Caco-2 (cell line): Measurements from ENCODE around the gene NUP62. TPM values are rescaled to one million over a fixed set of nuclear protein-coding genes. Genes with fewer than 3 reads are reported as not detected.
A peak's percentile ranks its signal among the peaks of the same experiment; 100 is the strongest.

Experiments
- BruUV-seq: library from RNA; stranded (reverse); fragments of 400-500 nt; replicated peaks from 2 replicates; lab custom pipeline; 2021; lab: Mats Ljungman, UMichigan
- CTCF ChIA-PET: fragments of 300-600 bp; sonication (Branson Sonifier 250); formaldehyde crosslinking; loops from one replicate; lab custom pipeline; 2022; ENCODE audit warnings: antibody characterized with exemption; lab: Charles Lee
- POLR2A ChIA-PET: fragments of 300-600 bp; sonication (Branson Sonifier 250); formaldehyde crosslinking; loops from one replicate; lab custom pipeline; 2022; ENCODE audit warnings: antibody characterized with exemption; lab: Charles Lee
- DNase-seq, 2 experiments: peaks; one replicate each; pipeline versions ENCODE4 v3.0.0 to v3.0.0-alpha.2; 2020 to 2022
- H3K27me3 ChIP-seq: replicated peaks from 2 replicates; pipeline ENCODE4 v1.6.0; 2011; ENCODE audit warnings: low read length; ENCODE audit not compliant: control insufficient read depth, insufficient read depth
- H3K36me3 ChIP-seq: 2 replicates; pipeline ENCODE4 v1.5.1; 2011; ENCODE audit warnings: low read length; ENCODE audit not compliant: control insufficient read depth, insufficient read depth
- H3K4me1 ChIP-seq: fragments of 250-450 bp; sonication (Bioruptor Pico); 2 replicates; pipeline ENCODE4 v1.5.1; 2020; ENCODE audit warnings: mild to moderate bottlenecking
- H3K4me3 ChIP-seq: 2 replicates; pipeline ENCODE4 v1.5.1; 2011; ENCODE audit warnings: low read depth, mild to moderate bottlenecking, control low read depth, low read length
- H3K9me3 ChIP-seq: fragments of 250-450 bp; sonication (Bioruptor Pico); 2 replicates; pipeline ENCODE4 v1.5.1; 2020; ENCODE audit warnings: mild to moderate bottlenecking, moderate library complexity
- H3K27ac Mint-ChIP-seq: one replicate; pipeline ENCODE4 v1.8.0; 2022; ENCODE audit warnings: mixed read lengths; ENCODE audit not compliant: unreplicated experiment
- H3K27me3 Mint-ChIP-seq: one replicate; pipeline ENCODE4 v1.8.0; 2022; ENCODE audit warnings: mixed read lengths; ENCODE audit not compliant: insufficient read depth, unreplicated experiment
- H3K36me3 Mint-ChIP-seq: one replicate; pipeline ENCODE4 v1.8.0; 2022; ENCODE audit warnings: mild to moderate bottlenecking, mixed read lengths; ENCODE audit not compliant: insufficient read depth, unreplicated experiment
- H3K4me1 Mint-ChIP-seq: one replicate; pipeline ENCODE4 v1.8.0; 2022; ENCODE audit warnings: low read depth, mixed read lengths; ENCODE audit not compliant: unreplicated experiment
- H3K4me3 Mint-ChIP-seq: one replicate; pipeline ENCODE4 v1.8.0; 2022; ENCODE audit warnings: mild to moderate bottlenecking, moderate library complexity, mixed read lengths; ENCODE audit not compliant: unreplicated experiment
- H3K9me3 Mint-ChIP-seq: one replicate; pipeline ENCODE4 v1.8.0; 2022; ENCODE audit warnings: mixed read lengths; ENCODE audit not compliant: unreplicated experiment
- intact Hi-C: fragments of 100-400 bp; cut with micrococcal nuclease; formaldehyde crosslinking; loops from one replicate; pipeline ENCODE4 v1.10.0; 2022; ENCODE audit not compliant: unreplicated experiment
- total RNA-seq: library from RNA; stranded (reverse); gene quantifications from 2 replicates; pipeline ENCODE4 v1.2.3, GENCODE V29; 2022
- TF ChIP-seq, protein P1 (sequence below), 2 experiments: fragments of 200-600 bp in 1 of 2; IDR thresholded peaks; 1 replicate in 1 of 2; 2 replicates in 1 of 2; pipeline versions ENCODE4 v1.5.1 to v1.8.0; 2011 to 2022; ENCODE audit warnings: antibody characterized with exemption in 1 of 2, control low read depth in 1 of 2, inconsistent platforms in 1 of 2, low read depth in 1 of 2, low read length in 1 of 2, mild to moderate bottlenecking in 1 of 2, moderate library complexity in 1 of 2; ENCODE audit not compliant: insufficient read depth in 1 of 2, severe bottlenecking in 1 of 2, unreplicated experiment in 1 of 2

NUP62 gene
- total RNA-seq, 1 experiment from 2014 or later, result 116 TPM

DNA sequence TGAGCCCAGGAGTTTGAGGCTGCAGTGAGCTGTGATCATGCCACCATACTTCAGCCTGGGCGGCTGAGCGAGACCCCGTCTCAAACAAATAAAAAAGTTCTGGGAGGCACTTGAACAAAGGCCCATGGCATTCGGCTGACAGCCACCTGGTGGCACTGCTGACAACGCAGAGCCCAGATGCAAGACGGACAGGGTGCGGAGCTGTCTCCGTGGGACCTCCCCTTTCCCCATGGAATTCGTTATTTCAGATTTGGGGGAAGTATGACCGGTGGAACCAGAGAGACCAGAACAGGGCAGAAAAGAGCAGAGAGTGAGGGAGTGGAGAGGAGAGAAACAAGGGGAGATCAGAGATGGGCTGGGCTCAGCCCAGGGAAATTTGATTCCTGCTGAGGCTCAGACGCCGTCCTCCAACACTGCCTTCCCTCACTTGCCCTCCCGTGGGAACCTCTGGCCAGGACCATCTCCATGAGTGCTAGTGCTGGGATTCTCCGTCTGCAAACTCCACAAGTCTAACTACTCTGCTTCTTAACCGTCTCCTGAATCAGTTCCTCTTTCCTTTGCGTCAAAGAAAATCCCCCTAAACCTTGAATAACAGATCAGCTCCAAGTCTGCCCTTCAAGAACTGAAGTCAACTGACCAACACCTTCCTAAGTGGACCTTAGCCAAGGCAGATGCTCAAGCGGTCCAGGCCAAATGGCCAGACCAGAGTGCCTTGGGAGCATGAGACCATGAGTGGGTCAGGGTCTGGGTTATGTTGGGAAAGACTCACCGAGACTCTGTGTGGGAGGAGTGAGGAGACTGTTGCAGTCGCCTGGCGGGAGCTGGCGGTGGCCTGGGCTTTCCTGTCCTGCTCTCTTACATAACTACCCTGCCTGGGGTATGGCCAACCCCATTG is 12.2 kb downstream of the NUP62 start:
- peak in 1 of 2 experiments; percentile 41 for DNase-seq
- H3K27me3 ChIP-seq, result no peaks in the 10 kb centered on the region
- TF ChIP-seq, protein P1, sequence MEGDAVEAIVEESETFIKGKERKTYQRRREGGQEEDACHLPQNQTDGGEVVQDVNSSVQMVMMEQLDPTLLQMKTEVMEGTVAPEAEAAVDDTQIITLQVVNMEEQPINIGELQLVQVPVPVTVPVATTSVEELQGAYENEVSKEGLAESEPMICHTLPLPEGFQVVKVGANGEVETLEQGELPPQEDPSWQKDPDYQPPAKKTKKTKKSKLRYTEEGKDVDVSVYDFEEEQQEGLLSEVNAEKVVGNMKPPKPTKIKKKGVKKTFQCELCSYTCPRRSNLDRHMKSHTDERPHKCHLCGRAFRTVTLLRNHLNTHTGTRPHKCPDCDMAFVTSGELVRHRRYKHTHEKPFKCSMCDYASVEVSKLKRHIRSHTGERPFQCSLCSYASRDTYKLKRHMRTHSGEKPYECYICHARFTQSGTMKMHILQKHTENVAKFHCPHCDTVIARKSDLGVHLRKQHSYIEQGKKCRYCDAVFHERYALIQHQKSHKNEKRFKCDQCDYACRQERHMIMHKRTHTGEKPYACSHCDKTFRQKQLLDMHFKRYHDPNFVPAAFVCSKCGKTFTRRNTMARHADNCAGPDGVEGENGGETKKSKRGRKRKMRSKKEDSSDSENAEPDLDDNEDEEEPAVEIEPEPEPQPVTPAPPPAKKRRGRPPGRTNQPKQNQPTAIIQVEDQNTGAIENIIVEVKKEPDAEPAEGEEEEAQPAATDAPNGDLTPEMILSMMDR (IDR thresholded peaks at IDR 0.05; ENCODE audit: insufficient read depth in 1 of 2, low read depth in 1 of 2, low read length in 1 of 2, severe bottlenecking in 1 of 2, unreplicated experiment in 1 of 2), result no peak
- intact Hi-C loops, result no loop called here
- Mint-ChIP-seq H3K27me3 (no peaks in the 10 kb centered on the region), H3K4me3 (no peak overlapping the region), H3K4me1 (peaks cover 26% of the 10 kb centered on the region), H3K27ac (no peak overlapping the region), H3K9me3 (no peaks in the 10 kb centered on the region), H3K36me3 (peaks cover 98% of the 10 kb centered on the region)
- 0 out of 2 replicates have a peak, but pooled peaks cover 3% of the 10 kb centered on the region for H3K9me3 ChIP-seq
- POLR2A ChIA-PET, result no interaction called here
- no peak overlapping the region for H3K4me3 ChIP-seq
- H3K4me1 ChIP-seq, result peaks cover 22% of the 10 kb centered on the region
- peaks cover 12% of the 10 kb centered on the region for H3K36me3 ChIP-seq
- CTCF ChIA-PET, result interaction anchor here (0.7 kb wide), 1 partner anchor 27 kb away, joined by 3 read pairs; no protein-coding TSS in a partner anchor
- no TSS peak for BruUV-seq

DNA sequence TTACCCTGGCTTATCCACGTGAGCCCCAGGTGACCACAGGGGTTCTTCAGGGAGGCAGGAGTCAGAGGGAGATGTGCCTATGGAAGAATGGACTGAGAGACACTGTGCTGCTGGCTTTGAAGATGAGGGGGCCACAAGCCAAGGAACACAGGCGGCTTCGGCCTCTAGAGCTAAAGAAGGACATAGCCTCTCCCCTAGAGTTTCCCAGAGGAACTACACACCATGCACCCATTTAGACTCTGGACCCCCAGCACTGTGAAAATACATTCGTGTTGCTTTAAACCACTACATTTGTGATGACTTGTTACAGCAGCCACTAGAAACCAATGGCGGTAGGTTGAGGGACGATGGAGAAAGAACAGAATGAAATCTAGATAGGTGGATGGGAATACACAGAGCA is 14.0 kb downstream of the NUP62 start:
- BruUV-seq, result no TSS peak
- intact Hi-C loops, result no loop called here
- Mint-ChIP-seq H3K4me1 (peaks cover 36% of the 10 kb centered on the region), H3K9me3 (no peaks in the 10 kb centered on the region), H3K27ac (no peak overlapping the region), H3K4me3 (no peak overlapping the region), H3K36me3 (peaks cover 97% of the 10 kb centered on the region), H3K27me3 (no peaks in the 10 kb centered on the region)
- peaks cover 14% of the 10 kb centered on the region for H3K36me3 ChIP-seq
- H3K27me3 ChIP-seq, result no peaks in the 10 kb centered on the region
- 0 out of 2 replicates have a peak, but pooled peaks cover 3% of the 10 kb centered on the region for H3K9me3 ChIP-seq
- H3K4me1 ChIP-seq, result peaks cover 30% of the 10 kb centered on the region
- ChIA-PET POLR2A (no interaction called here), CTCF (no interaction called here)
- TF ChIP-seq, protein P1 (IDR thresholded peaks at IDR 0.05; ENCODE audit: insufficient read depth in 1 of 2, low read depth in 1 of 2, low read length in 1 of 2, severe bottlenecking in 1 of 2, unreplicated experiment in 1 of 2), result no peak
- no peak overlapping the region for H3K4me3 ChIP-seq
- no peak for DNase-seq

DNA sequence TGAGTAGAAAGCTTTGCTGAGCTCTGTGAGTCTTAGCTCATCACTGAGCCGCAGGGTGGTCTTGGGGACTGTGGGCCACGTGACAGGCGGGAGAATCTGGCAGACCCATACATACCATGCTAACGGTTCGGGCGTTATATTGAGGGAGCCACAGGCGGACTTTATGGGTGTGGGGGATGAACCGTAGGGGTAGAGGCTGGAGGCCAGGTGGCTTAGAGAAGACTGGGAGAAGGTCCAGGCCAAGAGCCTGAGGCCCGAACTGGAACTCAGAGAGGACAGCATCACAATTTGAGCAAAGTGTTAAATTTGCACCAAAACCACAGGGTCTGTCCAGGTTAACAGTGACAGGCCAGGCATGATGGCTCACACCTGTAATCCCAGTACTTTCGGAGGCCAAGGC is 15.6 kb downstream of the NUP62 start:
- DNase-seq, result no peak
- no peaks in the 10 kb centered on the region for H3K27me3 ChIP-seq
- peaks cover 99% of the 10 kb centered on the region for H3K36me3 Mint-ChIP-seq
- ChIA-PET CTCF (interaction anchor here (1.0 to 1.9 kb wide), 3 partner anchors 15 to 44 kb away, joined by 3 to 5 read pairs (median 4); partner anchors contain the start of genes ATF5 and NUP62), POLR2A (interaction anchor here (1.1 kb wide), 1 partner anchor 15 kb away, joined by 3 read pairs; no protein-coding TSS in a partner anchor)
- no peak overlapping the region for H3K4me3 ChIP-seq
- peaks cover 20% of the 10 kb centered on the region for H3K36me3 ChIP-seq
- H3K27me3 Mint-ChIP-seq, result no peaks in the 10 kb centered on the region
- no TSS peak for BruUV-seq
- TF ChIP-seq, protein P1 (IDR thresholded peaks at IDR 0.05; ENCODE audit: insufficient read depth in 1 of 2, low read depth in 1 of 2, low read length in 1 of 2, severe bottlenecking in 1 of 2, unreplicated experiment in 1 of 2), result no peak
- intact Hi-C loops, result no loop called here
- H3K4me1 ChIP-seq, result peaks cover 30% of the 10 kb centered on the region
- H3K4me1 Mint-ChIP-seq, result peaks cover 36% of the 10 kb centered on the region
- no peaks in the 10 kb centered on the region for H3K9me3 Mint-ChIP-seq
- H3K4me3 Mint-ChIP-seq, result no peak overlapping the region
- 0 out of 2 replicates have a peak, but pooled peaks cover 3% of the 10 kb centered on the region for H3K9me3 ChIP-seq
- H3K27ac Mint-ChIP-seq, result peak overlapping the region; percentile 81
